Ascending aorta (tissue), 2 donors: ENCODE measurements around the gene SLC4A3. TPM values are rescaled to one million over a fixed set of nuclear protein-coding genes. Genes with fewer than 3 reads are reported as not detected.

Experiments used
- DNase-seq, 2 donors: peaks; one replicate each; pipeline ENCODE4 v3.0.0-alpha.2; 2019; ENCODE audit warnings: low spot score in 2 of 2
- H3K27ac ChIP-seq, 2 donors: fragments of 200-600 bp; sonication (generic); one replicate each; pipeline ENCODE4 v1.5.1; 2016 to 2017; ENCODE audit warnings: mild to moderate bottlenecking in 1 of 2
- H3K27me3 ChIP-seq: fragments of 200-600 bp; sonication (generic); one replicate; pipeline ENCODE4 v1.5.1; 2017
- H3K36me3 ChIP-seq, 2 donors: fragments of 200-600 bp; sonication (generic); one replicate each; pipeline ENCODE4 v1.5.1; 2016
- H3K4me1 ChIP-seq, 2 donors: fragments of 200-600 bp; sonication (generic); one replicate each; pipeline ENCODE4 v1.5.1; 2016 to 2017; ENCODE audit warnings: mild to moderate bottlenecking in 1 of 2
- H3K4me3 ChIP-seq, 2 donors: fragments of 200-600 bp; sonication (generic); one replicate each; pipeline ENCODE4 v1.5.1; 2016 to 2017; ENCODE audit warnings: mild to moderate bottlenecking in 1 of 2
- H3K9me3 ChIP-seq, 2 donors: fragments of 200-600 bp; sonication (generic); one replicate each; pipeline ENCODE4 v1.5.1; 2016
- intact Hi-C: fragments of 100-400 bp; cut with DNase I; formaldehyde crosslinking; loops from one replicate; pipeline ENCODE4 v1.15.1; 2023
- total RNA-seq: library from RNA; depleted of rRNA; stranded (reverse); fragments of >200 nt; gene quantifications from one replicate; pipeline ENCODE4 v1.1.0, GENCODE V29; 2016
- TF ChIP-seq, protein P1 (sequence below), 3 experiments: fragments of 200-600 bp in 2 of 3; fragments of 450-650 bp in 1 of 3; sonication (generic) in 2 of 3; IDR thresholded peaks; one replicate each; pipeline ENCODE4 v1.5.1; 2016 to 2019; ENCODE audit warnings: antibody characterized with exemption in 3 of 3, mild to moderate bottlenecking in 1 of 3, moderate library complexity in 1 of 3

SLC4A3 gene
- total RNA-seq, 1 donor from 2014 or later: 1.8 TPM

- H3K36me3 ChIP-seq: no peaks in the 10 kb centered on the region
- TF ChIP-seq, protein P1, sequence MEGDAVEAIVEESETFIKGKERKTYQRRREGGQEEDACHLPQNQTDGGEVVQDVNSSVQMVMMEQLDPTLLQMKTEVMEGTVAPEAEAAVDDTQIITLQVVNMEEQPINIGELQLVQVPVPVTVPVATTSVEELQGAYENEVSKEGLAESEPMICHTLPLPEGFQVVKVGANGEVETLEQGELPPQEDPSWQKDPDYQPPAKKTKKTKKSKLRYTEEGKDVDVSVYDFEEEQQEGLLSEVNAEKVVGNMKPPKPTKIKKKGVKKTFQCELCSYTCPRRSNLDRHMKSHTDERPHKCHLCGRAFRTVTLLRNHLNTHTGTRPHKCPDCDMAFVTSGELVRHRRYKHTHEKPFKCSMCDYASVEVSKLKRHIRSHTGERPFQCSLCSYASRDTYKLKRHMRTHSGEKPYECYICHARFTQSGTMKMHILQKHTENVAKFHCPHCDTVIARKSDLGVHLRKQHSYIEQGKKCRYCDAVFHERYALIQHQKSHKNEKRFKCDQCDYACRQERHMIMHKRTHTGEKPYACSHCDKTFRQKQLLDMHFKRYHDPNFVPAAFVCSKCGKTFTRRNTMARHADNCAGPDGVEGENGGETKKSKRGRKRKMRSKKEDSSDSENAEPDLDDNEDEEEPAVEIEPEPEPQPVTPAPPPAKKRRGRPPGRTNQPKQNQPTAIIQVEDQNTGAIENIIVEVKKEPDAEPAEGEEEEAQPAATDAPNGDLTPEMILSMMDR (IDR thresholded peaks at IDR 0.05): no peak
Observed at GRCh38 chr2:219634951-219635751, 7.7 kb downstream of the SLC4A3 start.

GRCh38 chr2:219636144-219636915, 8.9 kb downstream of the SLC4A3 start:
- intact Hi-C loops: no loop called here
- DNase-seq: peak in 1 of 2 donors; percentile 53
- TF ChIP-seq, protein P1 (IDR thresholded peaks at IDR 0.05): no peak

More at GRCh38 chr2:219634951-219635751, 7.7 kb downstream of the SLC4A3 start:
- DNase-seq: no peak
- intact Hi-C loops: no loop called here
- Histone ChIP-seq H3K4me1 (no peaks in the 10 kb centered on the region), H3K27me3 (no peaks in the 10 kb centered on the region), H3K27ac (no peak overlapping the region), H3K4me3 (no peak overlapping the region), H3K9me3 (no peaks in the 10 kb centered on the region)

GRCh38 chr2:219636941-219637841, 9.8 kb downstream of the SLC4A3 start:
- TF ChIP-seq, protein P1 (IDR thresholded peaks at IDR 0.05): no peak
- Histone ChIP-seq H3K4me1 (peaks cover 0 to 3% of the 10 kb centered on the region in 2 donors), H3K36me3 (no peaks in the 10 kb centered on the region), H3K27ac (no peak overlapping the region), H3K9me3 (no peaks in the 10 kb centered on the region), H3K27me3 (no peaks in the 10 kb centered on the region), H3K4me3 (no peak overlapping the region)
- peak in 1 of 2 donors; percentile 18 for DNase-seq
- intact Hi-C loops: no loop called here

More at GRCh38 chr2:219636144-219636915, 8.9 kb downstream of the SLC4A3 start:
- Histone ChIP-seq H3K36me3 (no peaks in the 10 kb centered on the region), H3K27ac (no peak overlapping the region), H3K4me1 (no peaks in the 10 kb centered on the region), H3K4me3 (no peak overlapping the region), H3K27me3 (no peaks in the 10 kb centered on the region), H3K9me3 (no peaks in the 10 kb centered on the region)

GRCh38 chr2:219637842-219638185, 10.4 kb downstream of the SLC4A3 start:
- DNase-seq: no peak
- no peak overlapping the region for H3K27ac ChIP-seq
- no peaks in the 10 kb centered on the region for H3K27me3 ChIP-seq
- H3K4me1 ChIP-seq: peaks cover 0 to 5% of the 10 kb centered on the region in 2 donors
- TF ChIP-seq, protein P1 (IDR thresholded peaks at IDR 0.05): no peak
- H3K9me3 ChIP-seq: no peaks in the 10 kb centered on the region
- no peaks in the 10 kb centered on the region for H3K36me3 ChIP-seq
- intact Hi-C loops: no loop called here
- H3K4me3 ChIP-seq: no peak overlapping the region

- Histone ChIP-seq H3K36me3 (no peaks in the 10 kb centered on the region), H3K4me1 (peaks cover 0 to 5% of the 10 kb centered on the region in 2 donors), H3K27me3 (no peaks in the 10 kb centered on the region), H3K9me3 (no peaks in the 10 kb centered on the region), H3K27ac (no peak overlapping the region), H3K4me3 (no peak overlapping the region)
- DNase-seq: no peak
- TF ChIP-seq, protein P1 (IDR thresholded peaks at IDR 0.05): no peak
- intact Hi-C loops: no loop called here
Observed at GRCh38 chr2:219638217-219638947, 11.0 kb downstream of the SLC4A3 start.
